ENCODE data around the gene PAK1IP1. TPM values are rescaled to one million over a fixed set of nuclear protein-coding genes. Genes with fewer than 3 reads are reported as not detected.
"Not testable (repeated sequence)": the region's sequence is repeated elsewhere in the genome, so short reads cannot be mapped to it uniquely, and the experiment has no call there.

The PAK1IP1 gene
- total RNA-seq, result 11.0 TPM
- long read RNA-seq, transcript PAK1IP1-201 (10 exons, 1,800 nt), result major isoform, 21 of 28 reads
- long read RNA-seq, partial matches to known transcripts, result 1 of 28 reads
- long read RNA-seq, other reads (novel, unspliced or antisense), result 6 of 28 reads

DNA sequence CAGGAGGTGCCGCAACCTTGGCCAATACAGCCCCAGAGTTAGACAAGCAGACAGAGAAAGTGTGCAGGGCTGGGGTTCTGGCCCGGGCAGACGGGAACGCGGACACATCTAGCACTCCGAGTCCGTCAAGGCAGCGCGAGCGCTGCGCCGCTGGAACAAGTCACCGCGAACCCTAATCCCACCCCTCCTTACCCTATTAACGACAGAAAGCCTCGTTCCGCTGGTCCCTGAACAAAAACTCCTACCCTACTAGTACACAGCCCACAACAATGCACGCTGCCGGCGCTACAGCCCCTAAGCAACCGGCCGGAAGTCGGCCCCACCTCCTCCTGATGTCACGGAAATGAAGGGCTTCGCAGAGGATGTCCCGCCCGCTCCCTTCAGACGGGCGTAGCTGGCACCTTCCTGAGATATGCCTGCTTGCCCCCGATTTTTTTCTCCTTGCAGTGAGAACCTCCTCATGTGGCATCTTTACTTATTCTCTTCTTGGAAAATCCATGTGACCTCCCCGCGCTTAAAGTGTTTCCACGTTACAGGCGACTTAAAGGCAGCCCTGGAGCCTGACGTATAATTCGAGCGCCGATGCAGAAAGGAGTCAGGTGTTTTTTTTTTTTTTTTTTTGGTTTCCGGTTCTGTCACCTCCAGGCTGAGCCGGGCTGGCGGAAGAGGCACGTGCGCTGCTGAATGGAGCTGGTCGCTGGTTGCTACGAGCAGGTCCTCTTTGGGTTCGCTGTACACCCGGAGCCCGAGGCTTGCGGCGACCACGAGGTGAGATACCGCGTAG is at the start of gene PAK1IP1, which contains the start of gene C6orf52:
Gene PAK1IP1 (plus strand): TSS at position 671 of the 784 bp plus-strand sequence. CDS start 14 bp downstream, at position 685.
Gene C6orf52 (minus strand): TSS at position 315 of the 784 bp plus-strand sequence. CDS start 7,066 bp downstream, outside the sequence.
- ATAC-seq (peak; percentile 100), DNase-seq (peak; percentile 95)
- intact Hi-C loops (cut with micrococcal nuclease), result no loop called here

DNA sequence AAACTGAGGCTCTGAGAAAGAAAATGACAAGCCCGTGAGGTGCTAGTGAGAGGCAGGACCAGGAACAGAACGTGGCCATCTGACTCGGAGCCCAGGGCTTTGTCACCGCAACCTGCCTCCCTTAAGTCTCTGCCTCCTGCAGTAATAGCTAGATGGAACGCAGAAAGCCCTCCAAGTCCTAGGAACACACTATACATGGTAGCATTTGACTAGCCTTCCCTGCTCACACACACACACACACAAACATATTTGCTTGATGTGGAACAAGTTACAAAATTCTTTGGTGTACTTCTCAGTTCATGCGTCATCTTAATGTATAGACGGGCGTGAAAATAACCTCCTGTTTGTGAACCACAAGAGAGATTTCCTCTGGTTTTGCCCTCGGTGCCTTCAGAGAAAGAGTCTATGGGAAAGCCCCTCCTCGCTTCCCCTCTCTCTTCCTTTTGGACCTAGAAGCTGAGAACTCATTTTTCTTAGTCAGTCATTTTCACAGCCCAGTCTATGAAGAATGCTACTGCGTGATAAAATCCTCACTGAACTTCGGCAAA is 39.2 kb upstream of the PAK1IP1 start:
- ATAC-seq, result no peak
- DNase-seq, result no peak
- intact Hi-C loops (cut with micrococcal nuclease), result no loop called here

GRCh38 chr6:10658910-10659698 is 35.7 kb upstream of the PAK1IP1 start:
- ATAC-seq, result no peak
- intact Hi-C loops (cut with micrococcal nuclease), result no loop called here
- no peak for DNase-seq

GRCh38 chr6:10659699-10660348 is 34.9 kb upstream of the PAK1IP1 start:
- DNase-seq (no peak), ATAC-seq (no peak)
- intact Hi-C loops (cut with micrococcal nuclease), result no loop called here

DNA sequence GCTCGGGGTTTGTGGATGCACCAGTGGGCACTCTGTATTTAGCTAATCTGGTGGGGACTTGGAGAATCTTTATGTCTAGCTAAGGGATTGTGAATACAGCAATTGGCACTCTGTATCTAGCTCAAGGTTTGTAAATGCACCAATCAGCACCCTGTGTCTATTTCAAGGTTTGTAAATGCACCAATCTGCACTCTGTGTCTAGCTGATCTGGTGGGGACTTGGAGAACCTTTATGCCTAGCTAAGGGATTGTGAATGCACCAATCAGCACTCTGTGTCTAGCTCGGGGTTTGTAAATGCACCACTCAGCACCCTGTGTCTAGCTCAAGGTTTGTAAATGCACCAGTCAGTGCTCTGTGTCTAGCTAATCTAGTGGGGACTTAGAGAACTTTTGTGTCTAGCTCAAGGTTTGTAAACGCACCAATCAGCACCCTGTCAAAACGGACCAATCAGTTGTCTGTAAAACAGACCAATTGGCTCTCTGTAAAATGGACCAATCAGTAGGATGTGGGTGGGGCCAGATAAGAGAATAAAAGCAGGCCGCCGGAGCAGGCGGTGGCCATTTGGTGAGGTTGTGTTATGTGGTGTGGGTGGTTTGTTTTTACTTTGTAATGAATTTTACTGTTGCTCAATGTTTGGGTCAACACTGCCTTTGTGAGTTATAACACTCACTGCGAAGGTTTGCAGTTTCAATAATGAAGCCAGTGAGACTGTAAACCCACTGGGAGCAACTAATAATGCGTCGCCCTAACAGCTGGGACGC is 34.2 kb upstream of the PAK1IP1 start:
- intact Hi-C loops (cut with micrococcal nuclease); DNase-seq; ATAC-seq: not testable (repeated sequence)

DNA sequence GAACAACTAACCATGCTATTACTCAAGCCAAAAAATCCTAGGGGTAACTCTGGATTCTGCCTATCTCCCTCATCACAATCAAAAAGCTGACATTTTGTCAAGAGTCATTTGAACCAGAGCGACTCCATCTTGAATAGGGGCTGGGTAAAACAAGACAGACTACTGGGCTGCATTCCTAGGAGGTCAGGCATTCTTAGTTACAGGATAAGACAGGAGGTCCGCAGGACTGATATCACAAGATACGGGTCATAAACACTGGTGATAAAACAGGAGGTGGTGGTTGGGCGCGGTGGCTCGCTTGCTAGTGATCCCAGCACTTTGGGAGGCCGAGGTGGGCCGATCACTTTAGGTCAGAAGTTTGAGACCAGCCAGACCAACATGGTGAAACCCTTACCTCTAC is 32.6 kb upstream of the PAK1IP1 start:
- intact Hi-C loops (cut with micrococcal nuclease), result no loop called here
- DNase-seq, result no peak
- no peak for ATAC-seq

GRCh38 chr6:10662742-10663141 is 32.0 kb upstream of the PAK1IP1 start:
- ATAC-seq, result no peak
- intact Hi-C loops (cut with micrococcal nuclease), result no loop called here
- no peak for DNase-seq

DNA sequence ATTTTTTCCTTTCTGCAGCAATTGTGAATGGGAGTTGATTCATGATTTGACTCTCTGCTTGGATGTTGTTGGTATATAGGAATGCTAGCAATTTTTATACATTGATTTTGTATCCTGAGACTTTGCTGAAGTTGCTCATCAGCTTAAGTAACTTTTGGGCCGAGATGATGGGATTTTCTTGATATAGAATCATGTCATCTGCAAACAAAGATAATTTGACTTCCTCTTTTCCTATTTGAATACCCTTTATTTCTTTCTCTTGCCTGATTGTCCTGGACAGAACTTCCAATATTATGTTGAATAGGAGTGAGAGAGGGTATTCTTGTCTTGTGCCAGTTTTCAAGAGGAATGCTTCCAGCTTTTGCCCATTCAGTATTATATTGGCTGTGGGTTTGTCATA is 29.2 kb upstream of the PAK1IP1 start:
- intact Hi-C loops (cut with micrococcal nuclease); ATAC-seq; DNase-seq: not testable (repeated sequence)

DNA sequence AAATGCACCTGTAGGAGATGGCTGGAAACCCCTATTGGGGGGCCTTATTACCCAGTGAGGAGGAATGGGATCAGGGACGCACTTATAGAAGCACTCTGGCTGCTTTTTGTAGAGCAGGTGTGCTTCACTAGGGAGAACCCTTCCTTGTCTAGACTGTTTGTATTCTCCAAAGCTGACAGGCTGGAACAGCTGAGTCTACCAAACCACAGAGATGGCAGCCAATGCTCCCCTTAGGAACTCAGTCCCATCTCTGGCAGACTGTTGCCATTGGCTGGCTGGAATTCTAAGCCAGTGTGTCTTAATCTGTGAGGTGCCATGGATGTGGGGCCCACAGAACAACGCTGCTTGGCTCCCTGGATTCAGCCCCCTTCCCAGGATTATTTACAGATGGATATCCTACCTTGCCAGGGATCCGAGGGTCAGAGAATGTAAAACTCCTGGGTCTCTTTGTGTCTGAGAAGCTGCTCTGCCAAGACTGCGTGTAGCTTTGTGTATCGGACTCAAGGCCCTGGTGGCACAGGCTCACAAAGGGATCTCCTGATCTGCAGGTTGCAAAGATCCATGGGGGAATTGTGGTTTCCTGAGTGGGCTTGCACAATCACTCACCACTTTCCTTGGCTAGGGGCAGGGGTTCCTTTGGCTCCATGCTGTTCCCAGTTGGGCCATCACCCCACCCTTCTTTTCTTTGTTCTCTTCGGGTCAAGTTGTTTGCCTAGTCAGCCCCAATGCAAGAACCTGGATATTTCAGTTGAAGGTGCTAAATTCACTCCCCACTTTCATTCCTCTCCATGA is 26.4 kb upstream of the PAK1IP1 start:
- DNase-seq (no peak), ATAC-seq (no peak)
- intact Hi-C loops (cut with micrococcal nuclease), result no loop called here

DNA sequence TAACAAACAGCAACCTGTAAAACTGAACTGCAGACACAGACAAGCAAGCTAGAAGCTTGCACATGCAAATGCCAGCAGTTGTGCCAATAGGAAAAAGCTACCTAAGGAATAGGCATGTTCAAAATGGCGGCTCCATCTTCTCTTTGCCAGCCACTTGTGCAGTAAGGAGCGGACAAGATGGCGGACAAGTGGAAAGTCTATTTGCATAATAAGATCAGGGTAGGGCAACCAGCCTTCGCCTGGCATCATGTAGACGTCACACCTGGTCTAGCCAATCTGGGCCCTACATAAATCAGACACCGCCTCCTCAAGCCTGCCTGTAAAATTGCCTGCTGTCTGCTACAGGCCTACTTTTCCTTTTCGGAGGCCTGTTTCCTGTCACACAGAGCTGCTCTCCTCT is 18.4 kb upstream of the PAK1IP1 start:
- no peak for ATAC-seq
- intact Hi-C loops (cut with micrococcal nuclease), result no loop called here
- DNase-seq, result no peak

DNA sequence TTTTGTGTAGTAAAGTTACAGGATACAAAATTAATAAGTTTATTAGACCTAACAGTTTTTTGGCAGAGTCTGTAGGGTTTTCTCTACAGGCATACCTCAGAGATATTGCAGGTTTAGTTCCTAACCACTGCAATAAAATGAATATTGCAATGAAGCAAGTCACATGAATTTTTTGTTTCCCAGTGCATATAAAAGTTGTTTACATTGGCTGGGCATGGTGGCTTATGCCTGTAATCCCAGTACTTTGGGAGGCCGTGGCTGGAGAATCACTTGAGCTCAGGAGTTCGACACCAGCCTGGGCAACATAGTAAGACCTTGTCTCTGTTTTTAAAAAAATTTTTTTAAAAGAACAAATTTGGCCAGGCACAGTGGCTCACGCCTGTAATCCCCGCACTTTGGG is 16.3 kb upstream of the PAK1IP1 start:
- DNase-seq (no peak), ATAC-seq (no peak)
- intact Hi-C loops (cut with micrococcal nuclease), result no loop called here

DNA sequence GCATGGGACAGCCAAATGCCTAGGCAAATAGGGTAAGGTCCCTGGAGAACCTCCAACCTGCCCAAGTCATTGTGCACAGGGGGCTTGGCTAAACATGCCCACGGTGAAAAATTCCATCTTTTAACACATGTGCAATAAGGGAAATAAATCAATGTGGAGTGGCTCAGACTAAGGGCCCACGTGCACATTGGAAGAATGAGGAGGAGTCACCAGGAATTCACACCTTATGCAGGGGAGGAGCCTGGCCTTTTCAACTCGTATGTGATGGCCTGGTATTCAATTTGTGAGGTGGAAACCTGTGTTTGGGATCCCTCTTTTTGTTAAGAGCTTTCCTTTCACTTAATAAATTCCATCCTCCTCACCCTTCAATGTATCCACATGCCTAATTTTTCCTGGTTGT is 13.0 kb upstream of the PAK1IP1 start:
- no peak for DNase-seq
- ATAC-seq, result no peak
- intact Hi-C loops (cut with micrococcal nuclease), result no loop called here

DNA sequence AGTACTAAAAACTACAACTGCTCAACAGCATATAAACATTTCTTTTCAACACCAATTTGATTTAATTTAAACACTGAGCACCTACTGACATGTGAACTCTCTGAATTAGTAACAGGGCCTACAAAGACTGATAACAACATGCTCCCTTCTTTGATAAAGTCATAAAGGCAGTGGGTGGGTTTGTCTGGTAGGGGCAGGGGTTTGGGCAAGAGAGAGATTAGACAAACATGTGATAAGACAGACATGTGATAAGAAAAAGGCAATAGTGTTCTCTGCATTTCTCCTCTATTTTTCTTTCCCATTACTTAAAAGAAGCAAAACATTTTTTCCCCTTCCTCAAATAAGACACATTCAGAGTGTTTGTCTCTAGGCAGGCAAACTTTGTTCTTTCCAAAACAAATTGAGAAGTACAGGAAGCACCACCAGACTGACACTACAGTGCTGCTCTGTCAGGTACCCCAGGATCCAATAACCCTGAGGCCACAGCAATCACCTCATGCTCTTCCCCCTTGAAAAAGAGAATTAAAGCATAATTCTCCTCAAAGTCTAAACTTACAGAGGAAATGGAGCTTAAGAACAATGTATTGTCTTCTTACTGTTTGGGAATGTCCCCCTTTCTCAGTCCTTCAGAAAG is 12.3 kb upstream of the PAK1IP1 start:
- DNase-seq, result no peak
- no peak for ATAC-seq
- intact Hi-C loops (cut with micrococcal nuclease), result no loop called here

DNA sequence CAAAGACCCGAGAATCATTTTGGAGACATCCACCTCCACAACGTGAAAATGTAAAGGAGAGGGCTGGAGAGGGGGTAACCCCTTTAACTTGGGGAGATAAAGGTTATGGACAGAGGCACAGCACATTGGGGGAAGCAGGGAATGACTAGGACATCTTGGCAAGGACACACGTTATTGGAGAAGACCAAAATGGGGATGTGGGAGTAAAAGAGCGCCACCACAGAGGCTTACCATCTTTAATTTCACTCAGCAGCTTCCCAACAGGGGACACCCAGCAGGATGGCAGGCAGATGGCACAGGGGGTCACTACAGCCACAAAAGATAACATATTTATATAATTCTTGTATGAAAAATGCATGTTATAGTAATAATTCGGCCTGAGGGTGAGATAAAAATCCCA is 10.2 kb upstream of the PAK1IP1 start:
- ATAC-seq (no peak), DNase-seq (no peak)

GRCh38 chr6:10685092-10685915 is 9.5 kb upstream of the PAK1IP1 start:
- DNase-seq (no peak), ATAC-seq (no peak)
- intact Hi-C loops (cut with micrococcal nuclease), result no loop called here

More for the DNA sequence above, 10.2 kb upstream of the PAK1IP1 start:
- intact Hi-C loops (cut with micrococcal nuclease), result no loop called here

DNA sequence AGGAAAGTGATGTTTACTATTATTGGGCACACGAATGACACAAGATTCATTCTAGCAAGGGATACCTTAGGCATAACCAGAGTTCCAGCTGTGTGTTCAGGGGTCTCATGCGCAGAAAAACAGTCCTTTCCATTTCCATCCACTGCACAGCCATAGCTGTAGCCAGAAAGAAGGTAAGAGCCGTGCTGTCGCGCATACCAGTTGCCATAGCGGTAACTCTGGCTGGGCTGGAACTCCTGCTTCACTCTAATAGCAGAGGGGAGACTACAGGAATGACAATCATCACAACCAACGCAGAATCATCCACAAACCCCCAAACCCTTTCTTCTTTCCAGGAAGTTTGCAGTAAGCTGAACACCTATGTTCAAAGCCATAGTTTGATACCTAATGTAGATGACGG is 7.9 kb upstream of the PAK1IP1 start:
- ATAC-seq (no peak), DNase-seq (no peak)
- intact Hi-C loops (cut with micrococcal nuclease), result no loop called here

DNA sequence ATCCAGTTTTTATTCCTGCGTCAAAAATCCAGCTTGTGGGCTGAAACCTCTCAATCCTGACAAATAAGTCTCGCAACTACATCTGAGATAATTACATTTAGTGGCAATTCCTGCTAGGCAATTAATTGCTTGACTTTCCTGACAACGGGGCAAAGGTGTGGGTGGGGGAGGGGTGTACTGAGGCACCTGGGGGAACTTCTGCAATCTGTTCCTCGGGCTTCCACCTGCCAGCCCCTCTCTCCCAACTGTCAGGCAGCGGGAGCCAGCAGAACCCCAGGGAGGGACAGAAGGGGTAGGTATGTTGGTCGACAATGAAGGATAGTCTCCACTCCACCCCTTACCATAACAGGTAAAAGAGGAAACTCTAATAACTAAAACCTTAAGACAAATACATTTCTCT is 7.2 kb upstream of the PAK1IP1 start:
- intact Hi-C loops (cut with micrococcal nuclease), result no loop called here
- no peak for DNase-seq
- no peak for ATAC-seq
